PC-9 (cell line): ENCODE measurements around the gene PEAK3.

Source experiments
- CTCF ChIP-seq: fragments of 200-600 bp; sonication (generic); conservative IDR thresholded peaks from 2 replicates; pipeline ENCODE4 v1.6.1; 2017; ENCODE audit warnings: mixed run types, antibody characterized with exemption, mild to moderate bottlenecking, moderate library complexity
- EZH2 ChIP-seq: fragments of 200-600 bp; sonication (generic); IDR thresholded peaks from 2 replicates; pipeline ENCODE4 v1.8.0; 2017; ENCODE audit warnings: antibody characterized with exemption, low read depth

- TF ChIP-seq CTCF (no peak), EZH2 (no peak)
These were observed 42.4 kb upstream of the PEAK3 start for GRCh38 chr19:2324220-2324948.
